HepG2 (cell line): ENCODE results near the gene SOWAHA. TPM values are rescaled to one million over a fixed set of nuclear protein-coding genes. Genes with fewer than 3 reads are reported as not detected.

Experiments
- ATF2 ChIP-seq: sonication (generic); formaldehyde crosslinking; IDR thresholded peaks from 2 replicates; pipeline ENCODE4 v1.4.0; 2020; ENCODE audit warnings: missing genetic modification reagents
- ATF7 ChIP-seq, 2 experiments: fragments of 450-650 bp in 1 of 2; sonication (generic) in 1 of 2; formaldehyde crosslinking in 1 of 2; IDR thresholded peaks; 2 replicates each; pipeline versions ENCODE4 v1.4.0 to v1.6.1; 2016 to 2020; ENCODE audit warnings: antibody characterized with exemption in 1 of 2, mild to moderate bottlenecking in 1 of 2, missing genetic modification reagents in 1 of 2
- CREM ChIP-seq, 2 experiments: sonication (generic) in 1 of 2; formaldehyde crosslinking in 1 of 2; IDR thresholded peaks; 2 replicates each; pipeline versions ENCODE4 v1.4.0 to v1.6.1; 2016 to 2020; ENCODE audit warnings: antibody characterized with exemption in 1 of 2, mild to moderate bottlenecking in 1 of 2, missing genetic modification reagents in 1 of 2
- FOXJ3 ChIP-seq: sonication (generic); formaldehyde crosslinking; IDR thresholded peaks from 2 replicates; pipeline ENCODE4 v1.4.0; 2020; ENCODE audit warnings: missing genetic modification reagents, mild to moderate bottlenecking, borderline replicate concordance
- HMGA1 ChIP-seq: sonication (generic); formaldehyde crosslinking; conservative IDR thresholded peaks from 2 replicates; pipeline ENCODE4 v1.4.0; 2020; ENCODE audit warnings: missing genetic modification reagents
- HNF4A ChIP-seq: sonication (generic); formaldehyde crosslinking; IDR thresholded peaks from 2 replicates; pipeline ENCODE4 v1.4.0; 2020; ENCODE audit warnings: missing genetic modification reagents
- HOMEZ ChIP-seq: IDR thresholded peaks from 2 replicates; pipeline ENCODE4 v1.6.1; 2016; ENCODE audit warnings: low read depth
- MYC ChIP-seq: sonication (generic); formaldehyde crosslinking; IDR thresholded peaks from 2 replicates; pipeline ENCODE4 v1.9.0; 2021; ENCODE audit warnings: missing genetic modification reagents, borderline replicate concordance
- NFE2L1 ChIP-seq: sonication (generic); formaldehyde crosslinking; IDR thresholded peaks from 2 replicates; pipeline ENCODE4 v1.4.0; 2020; ENCODE audit warnings: missing genetic modification reagents, mild to moderate bottlenecking, borderline replicate concordance
- NRL ChIP-seq: sonication (generic); formaldehyde crosslinking; IDR thresholded peaks from 2 replicates; pipeline ENCODE4 v1.5.0; 2020; ENCODE audit warnings: missing genetic modification reagents, mild to moderate bottlenecking, moderate library complexity, borderline replicate concordance
- PLSCR1 ChIP-seq: sonication (generic); formaldehyde crosslinking; IDR thresholded peaks from 2 replicates; pipeline ENCODE4 v1.5.0; 2020; ENCODE audit warnings: missing genetic modification reagents, mild to moderate bottlenecking, borderline replicate concordance
- SALL1 ChIP-seq: sonication (generic); formaldehyde crosslinking; IDR thresholded peaks from 2 replicates; pipeline ENCODE4 v1.8.0; 2022; ENCODE audit warnings: mild to moderate bottlenecking, missing genetic modification reagents
- SAP130 ChIP-seq: IDR thresholded peaks from 2 replicates; pipeline ENCODE4 v1.6.1; 2016; ENCODE audit warnings: low read depth
- TGIF2 ChIP-seq: IDR thresholded peaks from 2 replicates; pipeline ENCODE4 v1.6.1; 2016; ENCODE audit warnings: control low read depth, missing compliant biosample characterization
- TP53 ChIP-seq: sonication (generic); formaldehyde crosslinking; conservative IDR thresholded peaks from 2 replicates; pipeline ENCODE4 v1.4.0; 2020; ENCODE audit warnings: missing genetic modification reagents
- ZBTB2 ChIP-seq: sonication (generic); formaldehyde crosslinking; IDR thresholded peaks from 2 replicates; pipeline ENCODE4 v1.8.0; 2022; ENCODE audit warnings: low read depth, missing genetic modification reagents
- ZBTB43 ChIP-seq: sonication (generic); formaldehyde crosslinking; conservative IDR thresholded peaks from 2 replicates; pipeline ENCODE4 v1.4.0; 2020; ENCODE audit warnings: missing genetic modification reagents
- ZBTB7A ChIP-seq: sonication (generic); formaldehyde crosslinking; IDR thresholded peaks from 2 replicates; pipeline ENCODE4 v1.8.0; 2022; ENCODE audit warnings: mild to moderate bottlenecking, missing genetic modification reagents
- ZFP82 ChIP-seq: sonication (generic); formaldehyde crosslinking; IDR thresholded peaks from 2 replicates; pipeline ENCODE4 v1.5.1; 2020; ENCODE audit warnings: mild to moderate bottlenecking, missing genetic modification reagents, borderline replicate concordance
- ZKSCAN5 ChIP-seq: sonication (generic); formaldehyde crosslinking; IDR thresholded peaks from 2 replicates; pipeline ENCODE4 v1.5.1; 2020; ENCODE audit warnings: mild to moderate bottlenecking, missing genetic modification reagents
- ZNF253 ChIP-seq: sonication (generic); formaldehyde crosslinking; IDR thresholded peaks from 2 replicates; pipeline ENCODE4 v1.8.0; 2022; ENCODE audit warnings: mild to moderate bottlenecking, missing genetic modification reagents, borderline replicate concordance
- ZNF572 ChIP-seq: sonication (generic); formaldehyde crosslinking; IDR thresholded peaks from 2 replicates; pipeline ENCODE4 v1.5.1; 2020; ENCODE audit warnings: mild to moderate bottlenecking, missing genetic modification reagents
- ZNF761 ChIP-seq: sonication (generic); formaldehyde crosslinking; conservative IDR thresholded peaks from 2 replicates; pipeline ENCODE4 v1.4.0; 2020; ENCODE audit warnings: mild to moderate bottlenecking, missing genetic modification reagents
- polyA plus RNA-seq, 8 experiments: library from polyadenylated mRNA; depleted of rRNA in 3 of 8; stranded (reverse) in 7 of 8; unstranded in 1 of 8; fragments of >200 nt; fragmentation: Illumina TruSeq in 4 of 8; extraction: Trizol in 4 of 8; gene quantifications; 2 replicates each; pipeline versions ENCODE4 v1.2.1 to v1.2.3, GENCODE V29; 2011 to 2016; ENCODE audit warnings: low read depth in 4 of 8, missing spikeins in 1 of 8, mixed read lengths in 1 of 8; ENCODE audit not compliant: insufficient read depth in 1 of 8
- total RNA-seq, 5 experiments: library from RNA; depleted of rRNA; stranded (reverse); fragments of >200 nt; fragmentation: Illumina TruSeq; extraction: Trizol; gene quantifications; 2 replicates each; pipeline ENCODE4 v1.2.3, GENCODE V29; 2016; ENCODE audit warnings: low read depth in 1 of 5

SOWAHA gene
- total and polyA plus RNA-seq, 2 of the 13 experiments (the other 11 are each of a cell fraction or from before 2014, with no cell fraction given) = 0.95 to 1.9 TPM

- TF ChIP-seq FOXJ3 = peak; percentile 81; the same call in 1 of the 2 replicates
- no peak for TF ChIP-seq NRL
- peak; percentile 74 for TF ChIP-seq SAP130 (CRISPR knock-in tag)
- TF ChIP-seq ZBTB43 (CRISPR knock-in tag) = 0 out of 2 replicates have a peak, but pooled peaks have one; percentile 20
- peak; percentile 64 for TF ChIP-seq SALL1 (CRISPR knock-in tag)
- TF ChIP-seq ATF2 = peak; percentile 43; the same call in 1 of the 2 replicates
- no peak for TF ChIP-seq NFE2L1 (CRISPR knock-in tag)
- TF ChIP-seq ZBTB7A = no peak
- TF ChIP-seq ZNF761 (CRISPR knock-in tag) = no peak
- TF ChIP-seq ZNF253 = no peak
- no peak for TF ChIP-seq PLSCR1 (CRISPR knock-in tag)
- no peak for TF ChIP-seq TGIF2 (CRISPR knock-in tag)
- TF ChIP-seq HMGA1 (CRISPR knock-in tag) = no peak
- no peak for TF ChIP-seq MYC (CRISPR knock-in tag)
- TF ChIP-seq TP53 (CRISPR knock-in tag) = peak; percentile 28; the same call in 1 of the 2 replicates
- no peak for TF ChIP-seq ZNF572 (CRISPR knock-in tag)
- TF ChIP-seq CREM (IDR thresholded peaks at IDR 0.05) = peak; percentile 78
- no peak for TF ChIP-seq CREM (CRISPR knock-in tag; IDR thresholded peaks at IDR 0.05)
- no peak for TF ChIP-seq ZFP82 (CRISPR knock-in tag)
- no peak for TF ChIP-seq ATF7 (IDR thresholded peaks at IDR 0.05)
- TF ChIP-seq ATF7 (CRISPR knock-in tag; IDR thresholded peaks at IDR 0.05) = no peak
- TF ChIP-seq ZBTB2 (CRISPR knock-in tag) = no peak
- peak; percentile 62; the same call in 1 of the 2 replicates for TF ChIP-seq HOMEZ (CRISPR knock-in tag)
- peak; percentile 84 for TF ChIP-seq HNF4A
- no peak for TF ChIP-seq ZKSCAN5
Measured at GRCh38 chr5:132839426-132840301, 26.6 kb downstream of the SOWAHA start (continued).
